Liver (tissue), 9 donors: Measurements from ENCODE around the gene MSI2. TPM values are rescaled to one million over a fixed set of nuclear protein-coding genes. Genes with fewer than 3 reads are reported as not detected.
A peak's percentile ranks its signal among the peaks of the same experiment; 100 is the strongest.

Experiments used
- DNase-seq: peaks from one replicate; pipeline ENCODE4 v3.0.0-alpha.2; 2017; ENCODE audit warnings: low spot score
- H3K27ac ChIP-seq, 2 donors: one replicate each; pipeline ENCODE4 v1.7.0; 2013; ENCODE audit warnings: inconsistent platforms in 2 of 2, low read length in 2 of 2, control low read depth in 1 of 2, low read depth in 1 of 2, mild to moderate bottlenecking in 1 of 2
- H3K27me3 ChIP-seq, 4 donors: one replicate each; pipeline versions ENCODE4 v1.6.1 to v1.7.0; 2013; ENCODE audit warnings: low read length in 3 of 4, inconsistent platforms in 1 of 4, mild to moderate bottlenecking in 1 of 4, moderate library complexity in 1 of 4; ENCODE audit not compliant: control insufficient read depth in 4 of 4, insufficient read depth in 4 of 4
- H3K36me3 ChIP-seq, 4 donors: one replicate each; pipeline versions ENCODE4 v1.6.1 to v1.7.0; 2013; ENCODE audit warnings: low read length in 3 of 4, mild to moderate bottlenecking in 3 of 4, low read depth in 1 of 4, moderate library complexity in 1 of 4; ENCODE audit not compliant: control insufficient read depth in 4 of 4, insufficient read depth in 3 of 4
- H3K4me1 ChIP-seq, 4 donors: one replicate each; pipeline versions ENCODE4 v1.6.1 to v1.7.0; 2013; ENCODE audit warnings: low read length in 3 of 4, mild to moderate bottlenecking in 3 of 4, moderate library complexity in 1 of 4; ENCODE audit not compliant: control insufficient read depth in 4 of 4, insufficient read depth in 4 of 4
- H3K4me3 ChIP-seq, 3 donors: one replicate each; pipeline versions ENCODE4 v1.6.1 to v1.7.0; 2013; ENCODE audit warnings: low read length in 3 of 3, control low read depth in 1 of 3, low read depth in 1 of 3, mild to moderate bottlenecking in 1 of 3
- H3K9ac ChIP-seq, 2 donors: one replicate each; pipeline ENCODE4 v1.7.0; 2013; ENCODE audit warnings: low read length in 2 of 2, mild to moderate bottlenecking in 2 of 2, moderate library complexity in 2 of 2, control low read depth in 1 of 2, low read depth in 1 of 2
- H3K9me3 ChIP-seq, 4 donors: one replicate each; pipeline versions ENCODE4 v1.6.1 to v1.7.0; 2013; ENCODE audit warnings: low read length in 3 of 4; ENCODE audit not compliant: control insufficient read depth in 4 of 4
- EGR1 ChIP-seq, 2 donors: IDR thresholded peaks; 2 replicates each; pipeline ENCODE4 v1.6.1; 2016 to 2018; ENCODE audit warnings: antibody characterized with exemption in 2 of 2, low read depth in 2 of 2
- FOXA1 ChIP-seq: IDR thresholded peaks from 2 replicates; pipeline ENCODE4 v1.6.1; 2016; ENCODE audit warnings: antibody characterized with exemption
- FOXA2 ChIP-seq: IDR thresholded peaks from 2 replicates; pipeline ENCODE4 v1.6.1; 2016; ENCODE audit warnings: antibody characterized with exemption
- GABPA ChIP-seq, 2 donors: IDR thresholded peaks in 1 of 2; conservative IDR thresholded peaks in 1 of 2; 2 replicates each; pipeline ENCODE4 v1.6.1; 2016; ENCODE audit warnings: antibody characterized with exemption in 2 of 2, mild to moderate bottlenecking in 1 of 2, moderate library complexity in 1 of 2
- HNF4A ChIP-seq, 2 donors: conservative IDR thresholded peaks; 2 replicates each; pipeline ENCODE4 v1.6.1; 2016; ENCODE audit warnings: antibody characterized with exemption in 2 of 2, mild to moderate bottlenecking in 2 of 2
- HNF4G ChIP-seq: IDR thresholded peaks from 2 replicates; pipeline ENCODE4 v1.6.1; 2016; ENCODE audit warnings: antibody characterized with exemption
- RAD21 ChIP-seq, 2 donors: IDR thresholded peaks; 2 replicates each; pipeline ENCODE4 v1.6.1; 2016; ENCODE audit warnings: antibody characterized with exemption in 2 of 2, mild to moderate bottlenecking in 2 of 2
- RXRA ChIP-seq, 2 donors: IDR thresholded peaks; 2 replicates each; pipeline ENCODE4 v1.6.1; 2017 to 2018; ENCODE audit warnings: antibody characterized with exemption in 2 of 2, mild to moderate bottlenecking in 1 of 2
- SP1 ChIP-seq: IDR thresholded peaks from 2 replicates; pipeline ENCODE4 v1.6.1; 2018; ENCODE audit warnings: antibody characterized with exemption, mild to moderate bottlenecking
- TAF1 ChIP-seq: conservative IDR thresholded peaks from 2 replicates; pipeline ENCODE4 v1.6.1; 2016; ENCODE audit warnings: antibody characterized with exemption, mild to moderate bottlenecking
- WGBS: extraction: QIAGEN DNeasy Blood & Tissue Kit; methylation state at CpG from one replicate; pipeline ENCODE4 v1.1.7; 2013; 5-methylcytosine and 5-hydroxymethylcytosine counted together
- polyA plus RNA-seq, 2 donors: library from polyadenylated mRNA; stranded (reverse) in 1 of 2; unstranded in 1 of 2; fragments of 200-250 nt in 1 of 2; fragments of >200 nt in 1 of 2; fragmentation: Nextera tagmentation in 1 of 2; extraction: Ambion mirVana in 1 of 2; gene quantifications; one replicate each; pipeline versions ENCODE4 v1.2.1 to v1.2.3, GENCODE V29; 2013 to 2015
- total RNA-seq, 2 donors: library from RNA; depleted of rRNA; stranded (reverse); fragments of >200 nt; gene quantifications; one replicate each; pipeline ENCODE4 v1.2.3, GENCODE V29; 2014
- TF ChIP-seq, protein P1 (sequence below): IDR thresholded peaks from 2 replicates; pipeline ENCODE4 v1.6.1; 2016; ENCODE audit warnings: antibody characterized with exemption, mild to moderate bottlenecking
- TF ChIP-seq, protein P2 (sequence below): IDR thresholded peaks from 2 replicates; pipeline ENCODE4 v1.6.1; 2016; ENCODE audit warnings: antibody characterized with exemption
- TF ChIP-seq, protein P3 (sequence below): fragments of 150-350 bp; IDR thresholded peaks from 2 replicates; pipeline ENCODE4 v1.5.1; 2017; ENCODE audit warnings: improper control_type of control experiment, low read depth, low read length; ENCODE audit not compliant: missing input control
- donor health status: healthy.
- donor health status: healthy.
- donor health status: healthy.
- donor health status: healthy.
- donor health status: healthy.

Gene MSI2
- total and polyA plus RNA-seq, 4 donors: 5.7 to 15.6 (median 9.2) TPM

DNA sequence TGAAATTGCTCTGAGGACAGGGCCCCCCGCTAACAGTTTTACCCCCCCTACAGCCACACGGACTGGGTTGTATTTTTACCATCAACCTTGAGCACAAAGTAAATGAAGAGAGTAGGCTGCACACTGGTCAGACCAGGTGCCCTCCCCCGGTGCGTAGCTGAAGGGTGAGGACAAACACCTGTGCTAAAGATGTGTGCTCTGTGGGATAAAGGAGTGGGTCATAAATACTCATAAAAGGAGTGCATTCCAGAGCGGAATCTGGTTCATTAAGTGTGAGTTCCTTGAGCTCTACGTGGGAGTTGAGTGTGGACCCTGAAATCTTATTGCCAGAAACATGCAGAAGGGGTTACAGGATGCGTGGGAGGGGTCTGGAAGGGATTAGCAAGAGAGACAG, 271.7 kb downstream of the MSI2 start (continued):
- TF ChIP-seq, protein P1, sequence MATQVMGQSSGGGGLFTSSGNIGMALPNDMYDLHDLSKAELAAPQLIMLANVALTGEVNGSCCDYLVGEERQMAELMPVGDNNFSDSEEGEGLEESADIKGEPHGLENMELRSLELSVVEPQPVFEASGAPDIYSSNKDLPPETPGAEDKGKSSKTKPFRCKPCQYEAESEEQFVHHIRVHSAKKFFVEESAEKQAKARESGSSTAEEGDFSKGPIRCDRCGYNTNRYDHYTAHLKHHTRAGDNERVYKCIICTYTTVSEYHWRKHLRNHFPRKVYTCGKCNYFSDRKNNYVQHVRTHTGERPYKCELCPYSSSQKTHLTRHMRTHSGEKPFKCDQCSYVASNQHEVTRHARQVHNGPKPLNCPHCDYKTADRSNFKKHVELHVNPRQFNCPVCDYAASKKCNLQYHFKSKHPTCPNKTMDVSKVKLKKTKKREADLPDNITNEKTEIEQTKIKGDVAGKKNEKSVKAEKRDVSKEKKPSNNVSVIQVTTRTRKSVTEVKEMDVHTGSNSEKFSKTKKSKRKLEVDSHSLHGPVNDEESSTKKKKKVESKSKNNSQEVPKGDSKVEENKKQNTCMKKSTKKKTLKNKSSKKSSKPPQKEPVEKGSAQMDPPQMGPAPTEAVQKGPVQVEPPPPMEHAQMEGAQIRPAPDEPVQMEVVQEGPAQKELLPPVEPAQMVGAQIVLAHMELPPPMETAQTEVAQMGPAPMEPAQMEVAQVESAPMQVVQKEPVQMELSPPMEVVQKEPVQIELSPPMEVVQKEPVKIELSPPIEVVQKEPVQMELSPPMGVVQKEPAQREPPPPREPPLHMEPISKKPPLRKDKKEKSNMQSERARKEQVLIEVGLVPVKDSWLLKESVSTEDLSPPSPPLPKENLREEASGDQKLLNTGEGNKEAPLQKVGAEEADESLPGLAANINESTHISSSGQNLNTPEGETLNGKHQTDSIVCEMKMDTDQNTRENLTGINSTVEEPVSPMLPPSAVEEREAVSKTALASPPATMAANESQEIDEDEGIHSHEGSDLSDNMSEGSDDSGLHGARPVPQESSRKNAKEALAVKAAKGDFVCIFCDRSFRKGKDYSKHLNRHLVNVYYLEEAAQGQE: no peak
- TF ChIP-seq SP1: no peak

DNA sequence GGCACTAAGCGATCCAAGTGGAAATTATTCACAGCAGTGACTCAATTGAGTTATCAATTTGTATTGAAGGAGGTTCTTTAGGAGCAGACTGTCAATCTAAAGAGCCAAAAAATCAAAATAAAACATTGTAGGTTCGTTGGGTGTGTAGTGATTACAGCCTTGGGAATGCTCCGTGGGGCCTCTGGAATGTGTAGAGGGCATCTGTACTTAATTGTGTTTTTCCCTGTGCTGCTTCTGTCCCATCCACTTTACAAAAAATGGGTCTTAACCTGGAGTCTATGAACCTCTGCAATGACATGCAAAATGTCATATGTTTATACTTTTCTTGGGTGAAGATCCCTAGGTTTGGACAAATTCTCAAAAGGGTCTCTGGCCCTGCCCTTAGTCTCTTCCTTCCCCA, 273.7 kb downstream of the MSI2 start:
- Histone ChIP-seq H3K27me3 (no peaks in the 10 kb centered on the region), H3K27ac (no peak overlapping the region), H3K9me3 (no peaks in the 10 kb centered on the region), H3K9ac (no peak overlapping the region), H3K36me3 (no peaks in the 10 kb centered on the region), H3K4me3 (no peak overlapping the region), H3K4me1 (peaks cover 5 to 14% (median 8%) of the 10 kb centered on the region in 4 donors)
- WGBS: 88% methylated on average over 3 of the region's 3 CpGs
- DNase-seq: no peak
- no peak for TF ChIP-seq RXRA (IDR thresholded peaks at IDR 0.05)
- no peak for TF ChIP-seq FOXA1
- TF ChIP-seq, protein P1: no peak
- no peak for TF ChIP-seq SP1
- TF ChIP-seq, protein P2, sequence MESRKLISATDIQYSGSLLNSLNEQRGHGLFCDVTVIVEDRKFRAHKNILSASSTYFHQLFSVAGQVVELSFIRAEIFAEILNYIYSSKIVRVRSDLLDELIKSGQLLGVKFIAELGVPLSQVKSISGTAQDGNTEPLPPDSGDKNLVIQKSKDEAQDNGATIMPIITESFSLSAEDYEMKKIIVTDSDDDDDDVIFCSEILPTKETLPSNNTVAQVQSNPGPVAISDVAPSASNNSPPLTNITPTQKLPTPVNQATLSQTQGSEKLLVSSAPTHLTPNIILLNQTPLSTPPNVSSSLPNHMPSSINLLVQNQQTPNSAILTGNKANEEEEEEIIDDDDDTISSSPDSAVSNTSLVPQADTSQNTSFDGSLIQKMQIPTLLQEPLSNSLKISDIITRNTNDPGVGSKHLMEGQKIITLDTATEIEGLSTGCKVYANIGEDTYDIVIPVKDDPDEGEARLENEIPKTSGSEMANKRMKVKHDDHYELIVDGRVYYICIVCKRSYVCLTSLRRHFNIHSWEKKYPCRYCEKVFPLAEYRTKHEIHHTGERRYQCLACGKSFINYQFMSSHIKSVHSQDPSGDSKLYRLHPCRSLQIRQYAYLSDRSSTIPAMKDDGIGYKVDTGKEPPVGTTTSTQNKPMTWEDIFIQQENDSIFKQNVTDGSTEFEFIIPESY: no peak
- TF ChIP-seq TAF1: no peak
- no peak for TF ChIP-seq HNF4A (conservative IDR thresholded peaks at IDR 0.05)
- no peak for TF ChIP-seq RAD21 (IDR thresholded peaks at IDR 0.05)
- TF ChIP-seq GABPA (IDR thresholded peaks at IDR 0.05 in 1 of 2, conservative IDR thresholded peaks at IDR 0.05 in 1 of 2): no peak
- TF ChIP-seq HNF4G: no peak

DNA sequence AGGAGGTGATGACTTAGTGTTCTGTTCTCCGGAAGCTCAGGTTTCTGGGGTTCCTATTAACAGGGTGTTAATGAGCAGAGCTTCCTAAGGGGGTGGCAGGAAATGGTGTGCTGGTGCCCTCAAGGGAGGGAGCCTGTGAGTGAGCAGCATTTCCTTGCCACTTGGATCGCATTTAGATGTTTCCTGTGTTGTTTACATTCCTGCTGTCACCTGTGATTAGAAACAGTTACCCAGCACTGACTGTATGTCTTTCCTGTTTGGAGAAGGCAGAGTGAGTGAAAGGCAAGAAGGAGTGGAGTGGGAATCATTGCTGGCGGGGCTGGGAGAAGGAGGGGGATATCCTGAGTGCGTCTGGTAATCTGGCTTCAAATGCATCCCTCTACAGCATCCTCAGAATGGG, 274.2 kb downstream of the MSI2 start:
- Histone ChIP-seq H3K9ac (no peak overlapping the region), H3K4me3 (no peak overlapping the region), H3K27me3 (no peaks in the 10 kb centered on the region), H3K36me3 (no peaks in the 10 kb centered on the region), H3K27ac (no peak overlapping the region), H3K4me1 (peaks cover 6 to 19% (median 11%) of the 10 kb centered on the region in 4 donors), H3K9me3 (no peaks in the 10 kb centered on the region)
- 79% methylated on average over 4 of the region's 4 CpGs for WGBS
- DNase-seq: no peak
- TF ChIP-seq HNF4G (no peak), FOXA2 (peak; percentile 12), EGR1 (IDR thresholded peaks at IDR 0.05; ENCODE audit: low read depth in 2 of 2) (no peak)
- TF ChIP-seq, protein P2: no peak
- TF ChIP-seq, protein P3, sequence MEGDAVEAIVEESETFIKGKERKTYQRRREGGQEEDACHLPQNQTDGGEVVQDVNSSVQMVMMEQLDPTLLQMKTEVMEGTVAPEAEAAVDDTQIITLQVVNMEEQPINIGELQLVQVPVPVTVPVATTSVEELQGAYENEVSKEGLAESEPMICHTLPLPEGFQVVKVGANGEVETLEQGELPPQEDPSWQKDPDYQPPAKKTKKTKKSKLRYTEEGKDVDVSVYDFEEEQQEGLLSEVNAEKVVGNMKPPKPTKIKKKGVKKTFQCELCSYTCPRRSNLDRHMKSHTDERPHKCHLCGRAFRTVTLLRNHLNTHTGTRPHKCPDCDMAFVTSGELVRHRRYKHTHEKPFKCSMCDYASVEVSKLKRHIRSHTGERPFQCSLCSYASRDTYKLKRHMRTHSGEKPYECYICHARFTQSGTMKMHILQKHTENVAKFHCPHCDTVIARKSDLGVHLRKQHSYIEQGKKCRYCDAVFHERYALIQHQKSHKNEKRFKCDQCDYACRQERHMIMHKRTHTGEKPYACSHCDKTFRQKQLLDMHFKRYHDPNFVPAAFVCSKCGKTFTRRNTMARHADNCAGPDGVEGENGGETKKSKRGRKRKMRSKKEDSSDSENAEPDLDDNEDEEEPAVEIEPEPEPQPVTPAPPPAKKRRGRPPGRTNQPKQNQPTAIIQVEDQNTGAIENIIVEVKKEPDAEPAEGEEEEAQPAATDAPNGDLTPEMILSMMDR: no peak
